ENCODE results near the gene FBXL4.
A peak's percentile ranks its signal among the peaks of the same experiment; 100 is the strongest.

FBXL4 gene

GRCh38 chr6:98946879-98947410 is 801 bp downstream of the FBXL4 start:
- no peak for TF ChIP-seq CTCF (conservative IDR thresholded peaks at IDR 0.05; ENCODE audit: low read depth, low read length)
- peak overlapping the region; percentile 75 for H3K4me3 ChIP-seq (ENCODE audit: low read depth, low read length)
- DNase-seq (ENCODE audit: low read depth) = peak; percentile 28

GRCh38 chr6:98946266-98946878 is 1.4 kb downstream of the FBXL4 start:
- DNase-seq (ENCODE audit: low read depth) = no peak
- no peak for TF ChIP-seq CTCF (conservative IDR thresholded peaks at IDR 0.05; ENCODE audit: low read depth, low read length)
- peak overlapping the region; percentile 75 for H3K4me3 ChIP-seq (ENCODE audit: low read depth, low read length)

GRCh38 chr6:98945311-98946115 is 2.2 kb downstream of the FBXL4 start:
- DNase-seq (ENCODE audit: low read depth) = no peak
- TF ChIP-seq CTCF (conservative IDR thresholded peaks at IDR 0.05; ENCODE audit: low read depth, low read length) = no peak
- H3K4me3 ChIP-seq (ENCODE audit: low read depth, low read length) = no peak overlapping the region

- H3K4me3 ChIP-seq (ENCODE audit: low read depth, low read length) = no peak overlapping the region
- peak; percentile 77 for DNase-seq (ENCODE audit: low read depth)
- TF ChIP-seq CTCF (conservative IDR thresholded peaks at IDR 0.05; ENCODE audit: low read depth, low read length) = no peak
Observed at GRCh38 chr6:98944598-98945081, 3.1 kb downstream of the FBXL4 start.

GRCh38 chr6:98944168-98944567 is 3.6 kb downstream of the FBXL4 start:
- H3K4me3 ChIP-seq (ENCODE audit: low read depth, low read length) = no peak overlapping the region
- DNase-seq (ENCODE audit: low read depth) = no peak
- TF ChIP-seq CTCF (conservative IDR thresholded peaks at IDR 0.05; ENCODE audit: low read depth, low read length) = no peak

GRCh38 chr6:98942263-98942803 is 5.4 kb downstream of the FBXL4 start:
- H3K4me3 ChIP-seq (ENCODE audit: low read depth, low read length) = no peak overlapping the region
- no peak for DNase-seq (ENCODE audit: low read depth)
- TF ChIP-seq CTCF (conservative IDR thresholded peaks at IDR 0.05; ENCODE audit: low read depth, low read length) = peak; percentile 8

Measured in choroid plexus epithelial cell (primary cell).